GM18508 (cell line): ENCODE measurements around the gene FAM200C.

ENCODE experiments used
- ATAC-seq: cut with Tn5 transposase; IDR thresholded peaks from one replicate; pipeline ENCODE4 v1.9.1; 2021; ENCODE audit warnings: moderate number of reproducible peaks; ENCODE audit not compliant: insufficient read depth, unreplicated experiment

The FAM200C gene

DNA sequence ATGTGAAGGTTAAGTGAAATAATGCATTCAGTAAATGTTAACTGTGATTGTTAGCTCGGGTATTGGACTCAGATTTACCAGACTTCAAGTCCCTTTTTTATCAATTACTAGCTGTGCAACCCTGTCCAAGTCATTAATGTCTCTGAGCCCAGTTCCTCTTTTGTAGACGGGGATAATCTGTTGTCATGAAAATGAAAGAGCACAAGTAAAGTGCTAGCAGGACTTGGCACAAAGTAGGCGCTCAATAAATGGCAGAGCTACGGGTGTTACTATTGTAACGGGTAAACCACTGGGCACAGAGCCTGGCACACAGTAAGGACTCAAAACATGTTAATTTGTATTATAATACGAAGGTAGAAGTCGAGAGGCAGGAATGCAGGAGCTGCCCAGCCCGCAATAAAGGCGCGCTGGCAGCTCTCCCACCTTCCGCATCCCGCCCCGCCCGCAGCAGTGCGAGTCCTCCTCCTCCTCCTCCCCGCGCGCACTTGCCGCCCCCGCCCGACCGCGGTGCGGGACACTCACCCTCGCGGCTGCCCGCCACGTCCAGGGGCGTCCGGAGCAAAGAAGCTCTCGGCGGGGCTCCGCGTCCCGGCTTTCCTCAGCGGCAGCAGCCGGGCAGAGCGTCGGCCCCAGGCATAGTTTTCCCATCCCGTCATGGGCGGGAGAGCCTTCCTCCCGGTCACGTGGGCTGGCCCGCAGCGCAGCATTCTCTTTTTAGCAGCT is 29.7 kb downstream of the FAM200C start, which contains the start of gene C1QTNF2:
C1QTNF2 (minus strand) TSS at position 637 of the 723 bp plus-strand sequence. CDS start 15,615 bp downstream, outside the sequence.
- ATAC-seq = no peak

DNA sequence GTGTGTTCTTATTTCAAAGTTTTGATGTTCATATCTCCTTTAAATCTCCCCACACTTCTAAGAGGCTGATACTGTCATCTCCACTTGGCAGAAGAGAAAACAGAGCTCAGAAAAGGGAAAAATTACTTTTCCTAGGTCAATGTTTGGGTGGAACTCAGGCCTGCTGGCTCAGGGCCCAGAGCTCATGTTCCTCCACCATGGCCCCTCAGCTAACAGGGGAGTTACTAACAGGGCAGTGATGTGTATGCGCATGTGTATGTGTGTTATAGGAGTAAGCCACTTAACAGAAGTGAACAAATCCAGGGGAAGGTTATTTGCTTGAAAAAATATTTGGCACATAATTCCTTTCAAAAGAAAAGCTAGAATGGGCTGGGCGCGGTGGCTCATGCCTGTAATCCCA is 32.0 kb downstream of the FAM200C start:
- ATAC-seq = no peak

DNA sequence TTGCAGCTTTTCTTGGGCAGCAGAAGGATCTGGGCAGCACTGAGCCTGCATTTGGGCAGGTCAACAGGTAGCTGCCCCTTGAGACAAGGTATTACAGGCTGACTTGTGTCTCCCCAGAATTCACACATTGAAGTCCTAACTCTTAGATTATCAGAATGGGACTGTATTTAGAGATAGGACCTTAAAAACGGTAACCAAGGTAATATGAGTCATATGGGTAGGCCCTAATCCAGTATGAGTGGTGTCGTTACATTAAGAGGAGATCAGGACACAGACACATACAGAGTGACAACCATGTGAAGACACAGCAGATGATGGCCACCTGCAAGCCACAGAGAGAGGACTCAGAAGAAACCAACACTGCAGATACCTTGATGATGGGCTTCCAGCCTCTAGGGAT is 32.6 kb downstream of the FAM200C start:
- ATAC-seq = no peak

DNA sequence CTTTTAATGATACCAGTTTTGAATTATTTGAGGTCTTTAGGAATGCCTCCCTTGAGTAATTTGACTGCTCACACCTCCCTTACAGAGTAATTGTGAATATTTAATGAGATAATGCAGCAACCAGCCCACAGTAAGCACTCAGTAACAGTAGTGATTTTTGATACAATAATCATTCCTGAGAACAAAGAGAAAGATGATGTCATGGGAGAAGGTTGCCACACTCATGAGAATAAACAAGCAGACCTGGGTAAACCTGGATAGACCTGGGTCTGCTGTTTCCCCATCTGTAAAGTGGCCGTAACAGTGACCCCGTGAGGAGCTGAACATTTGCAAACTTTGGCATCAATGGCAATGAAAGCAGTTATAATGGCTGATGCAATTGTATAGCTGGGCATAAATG is 33.6 kb downstream of the FAM200C start:
- ATAC-seq = no peak

DNA sequence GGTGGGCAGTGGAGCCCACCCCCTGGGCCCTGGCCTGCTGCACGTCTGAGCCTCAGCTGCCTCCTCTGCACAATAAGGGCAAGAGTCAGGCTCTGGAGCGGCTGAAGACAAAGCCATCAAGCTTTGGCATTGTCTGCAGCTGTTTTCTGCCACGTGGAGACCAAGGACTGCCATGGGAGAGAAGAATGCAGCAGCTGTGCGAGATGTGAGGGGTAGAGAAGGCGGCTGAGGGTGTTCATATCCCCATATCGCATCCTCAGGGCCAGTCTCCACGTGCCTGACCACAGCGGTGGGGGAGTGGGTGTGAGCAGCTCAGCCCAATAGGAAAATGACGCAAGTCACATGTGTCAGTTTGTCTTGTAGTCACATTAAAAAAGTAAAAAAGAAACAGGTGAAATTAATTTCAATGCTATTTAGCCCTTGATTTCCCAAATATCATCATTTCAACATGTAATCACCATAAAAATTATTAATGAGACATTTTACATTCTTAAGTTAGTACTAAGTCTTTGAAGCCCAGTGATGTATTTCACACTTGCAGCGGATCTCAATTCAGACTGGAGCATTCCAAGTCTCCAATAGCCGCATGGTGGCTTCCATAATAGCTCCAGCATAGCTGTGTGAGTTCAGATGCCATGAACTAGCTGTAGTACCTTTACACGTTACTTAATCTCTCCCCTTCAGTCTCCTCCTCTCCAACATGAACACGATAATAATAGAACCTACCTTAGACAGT is 36.0 kb downstream of the FAM200C start:
- no peak for ATAC-seq

DNA sequence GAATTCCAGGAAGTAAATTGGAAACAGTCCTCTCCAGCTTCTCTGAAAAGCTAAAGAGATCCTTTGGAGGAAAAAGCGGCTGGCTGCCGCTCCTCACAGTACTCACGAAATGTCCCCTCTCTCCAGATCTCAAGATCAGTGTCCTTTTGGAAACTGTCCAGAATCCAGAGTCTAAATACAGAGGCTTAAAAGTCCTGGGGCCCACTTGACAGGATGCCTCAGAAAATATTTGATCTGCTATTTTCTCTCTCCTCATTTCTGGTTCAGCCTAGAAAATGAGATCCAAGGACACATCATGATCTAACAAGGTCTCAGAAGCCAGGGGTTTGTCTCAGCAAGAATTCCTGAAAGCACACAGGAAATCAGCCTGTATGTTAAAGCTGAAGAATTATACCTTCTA is 36.6 kb downstream of the FAM200C start:
- no peak for ATAC-seq

DNA sequence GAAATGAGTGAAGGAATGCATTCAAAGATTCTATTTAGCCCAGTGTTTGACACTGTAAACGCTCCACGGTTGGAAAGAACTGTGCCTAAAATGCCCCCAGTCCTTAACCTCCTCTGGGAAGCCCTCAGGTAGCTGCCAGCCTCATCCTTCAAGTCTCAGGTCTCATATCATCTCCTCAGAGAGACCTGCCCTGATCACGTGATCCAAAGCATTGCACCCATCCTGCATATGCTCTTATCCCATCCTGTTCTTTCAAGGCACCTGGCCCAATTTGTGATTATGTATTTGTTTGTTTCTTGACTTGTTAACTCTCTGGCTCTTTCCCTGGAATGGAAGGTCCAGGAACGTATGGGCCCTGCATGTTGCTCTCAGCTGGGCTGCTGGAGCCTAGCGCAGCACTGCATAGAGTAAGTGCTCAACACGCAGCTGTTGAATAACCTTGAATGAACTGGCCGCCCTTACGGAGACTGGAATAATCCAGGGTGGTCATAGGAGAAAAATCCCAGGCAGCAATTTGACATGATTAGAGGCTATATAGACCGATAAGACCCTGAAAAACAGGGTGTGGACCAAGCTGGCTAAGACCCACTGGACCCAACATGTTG is 38.1 kb downstream of the FAM200C start:
- no peak for ATAC-seq

DNA sequence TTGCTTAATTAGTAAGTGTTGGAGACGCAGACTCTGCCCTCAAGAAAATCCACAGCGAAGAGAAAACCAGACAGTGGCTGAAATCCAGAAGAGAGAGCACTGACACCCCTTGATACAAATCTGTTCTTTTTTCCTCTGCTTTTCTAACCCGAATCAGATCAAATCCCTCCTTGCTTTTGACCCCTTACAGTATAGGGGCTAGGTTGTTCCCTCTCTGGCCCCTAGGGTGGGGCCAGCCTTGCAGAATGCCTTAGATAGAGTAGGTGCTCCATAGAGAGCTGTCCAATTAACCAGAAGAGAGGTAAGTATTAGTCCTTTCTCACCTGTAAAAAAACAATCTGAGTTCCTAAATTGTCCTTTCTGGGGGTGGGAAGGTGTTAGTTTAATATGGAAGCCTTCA is 39.5 kb downstream of the FAM200C start:
- ATAC-seq = no peak

DNA sequence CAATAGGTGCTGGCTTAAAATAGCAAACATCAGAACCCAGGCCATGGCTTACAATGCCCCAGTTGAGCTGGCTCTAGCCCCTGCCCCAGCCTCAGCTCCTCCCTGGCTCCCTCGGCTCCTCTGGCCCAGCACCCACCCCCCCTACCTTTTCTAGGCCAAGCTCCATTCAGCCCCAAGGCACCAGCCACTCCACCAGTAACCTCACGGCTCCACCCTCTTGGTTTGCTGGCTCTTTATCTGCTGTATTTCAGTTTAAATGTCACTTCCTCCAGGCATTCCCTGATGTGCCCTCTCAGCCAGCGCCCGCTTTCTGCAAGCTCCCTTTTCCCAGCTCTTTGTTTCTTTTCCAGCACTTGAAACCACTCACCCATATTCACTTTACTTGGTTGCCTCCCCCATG is 40.0 kb downstream of the FAM200C start:
- no peak for ATAC-seq

DNA sequence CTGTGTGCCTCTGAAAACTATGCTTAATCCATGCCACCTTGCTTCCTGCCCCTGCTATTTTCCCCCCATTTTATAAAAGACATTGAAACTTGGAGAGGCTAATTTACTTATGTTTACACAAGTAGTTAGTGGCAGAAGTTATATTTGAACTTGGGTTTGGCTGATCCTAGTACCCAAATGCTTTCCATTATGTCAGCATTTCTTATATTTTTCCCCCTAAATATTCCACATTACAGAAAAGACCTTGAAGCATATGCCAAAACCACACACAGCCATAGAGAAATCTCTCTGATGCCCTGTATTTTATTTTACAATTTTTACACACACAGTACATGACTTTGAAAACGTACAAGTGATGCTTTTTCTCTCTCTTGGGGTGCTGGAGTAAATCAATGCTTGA is 40.6 kb downstream of the FAM200C start:
- ATAC-seq = no peak

DNA sequence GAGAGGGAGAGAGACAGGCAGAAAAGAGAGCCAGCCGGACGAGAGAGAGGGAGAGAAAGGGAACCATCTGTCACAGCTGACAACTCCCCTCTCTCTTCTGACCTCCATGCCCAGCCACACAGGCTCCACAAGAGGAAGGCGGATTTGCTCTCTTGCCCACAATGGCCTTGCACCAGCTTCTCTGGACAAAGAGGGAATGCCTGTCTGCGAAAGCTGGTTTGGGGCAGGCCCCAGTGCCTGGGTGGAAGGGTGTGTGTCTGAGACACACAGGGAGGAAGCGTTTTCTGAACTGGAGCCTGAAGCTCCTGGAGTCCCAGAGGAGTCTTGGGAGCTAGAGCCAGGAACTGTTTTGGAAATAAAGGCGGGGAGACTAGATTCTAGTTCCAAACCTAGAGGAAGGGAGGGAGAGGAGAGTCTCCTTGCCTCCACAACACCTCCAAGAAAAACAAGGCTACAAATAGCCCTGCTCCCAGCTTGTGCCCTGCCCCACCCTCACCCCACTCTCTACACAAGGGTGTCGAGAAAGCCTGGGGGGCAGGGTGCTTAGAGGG is 41.9 kb downstream of the FAM200C start:
- ATAC-seq = no peak

DNA sequence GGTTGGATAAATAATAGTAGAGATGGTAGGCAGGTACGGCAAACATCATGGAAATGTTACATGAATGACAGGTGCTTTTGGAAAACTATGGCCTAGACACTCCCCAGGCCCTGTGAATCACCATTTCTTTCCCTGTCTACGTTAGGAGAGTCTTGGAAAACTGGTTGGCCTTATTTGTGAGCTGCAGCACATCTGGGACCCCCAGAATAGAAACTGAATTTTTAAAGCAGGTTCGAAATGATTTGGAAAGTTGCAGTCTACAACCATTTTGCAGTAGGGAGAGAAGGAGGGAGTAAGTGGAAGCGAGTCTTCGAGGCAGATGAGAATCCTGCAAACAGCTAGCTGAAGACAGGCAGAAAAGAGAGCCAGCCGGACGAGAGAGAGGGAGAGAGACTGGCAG is 42.5 kb downstream of the FAM200C start:
- ATAC-seq = no peak

DNA sequence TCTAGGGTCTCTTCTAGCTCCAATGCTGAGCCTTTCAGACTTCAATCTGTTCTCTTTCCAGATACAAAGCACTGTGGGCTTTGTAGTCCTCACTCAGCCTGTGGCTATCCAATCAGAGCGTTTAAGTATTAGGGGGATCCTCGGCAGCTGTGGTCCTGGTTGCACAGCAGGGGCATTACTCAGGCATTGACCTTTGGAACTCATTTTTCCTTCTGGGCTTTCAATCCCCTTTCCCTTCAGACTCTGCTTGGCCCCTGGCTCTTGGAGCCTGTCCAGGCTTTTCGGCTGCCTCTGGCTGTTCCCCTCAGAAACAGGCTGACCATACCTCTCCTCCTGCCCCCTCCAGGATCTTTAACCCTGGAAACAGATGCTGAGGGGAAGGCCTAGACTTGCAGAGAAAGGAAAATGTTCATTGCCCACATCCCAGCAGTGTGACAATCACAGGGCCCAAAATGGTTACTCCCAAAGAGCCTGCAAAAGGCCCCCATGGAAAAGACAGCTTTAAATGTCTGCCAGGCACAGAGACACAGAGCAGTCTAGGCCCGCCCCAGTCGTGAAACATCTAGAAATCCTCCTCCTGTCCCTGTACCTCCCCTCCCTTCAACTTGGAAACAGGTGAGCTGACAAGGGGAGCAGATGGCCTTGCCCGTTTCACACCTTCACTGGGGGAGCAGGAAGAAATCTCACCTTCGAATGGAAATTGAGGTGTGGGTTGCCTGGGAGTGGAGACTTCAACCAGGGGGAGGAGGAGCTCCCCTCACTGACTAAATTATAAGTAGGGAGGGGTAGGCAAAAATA is 43.1 kb downstream of the FAM200C start:
- ATAC-seq = no peak

DNA sequence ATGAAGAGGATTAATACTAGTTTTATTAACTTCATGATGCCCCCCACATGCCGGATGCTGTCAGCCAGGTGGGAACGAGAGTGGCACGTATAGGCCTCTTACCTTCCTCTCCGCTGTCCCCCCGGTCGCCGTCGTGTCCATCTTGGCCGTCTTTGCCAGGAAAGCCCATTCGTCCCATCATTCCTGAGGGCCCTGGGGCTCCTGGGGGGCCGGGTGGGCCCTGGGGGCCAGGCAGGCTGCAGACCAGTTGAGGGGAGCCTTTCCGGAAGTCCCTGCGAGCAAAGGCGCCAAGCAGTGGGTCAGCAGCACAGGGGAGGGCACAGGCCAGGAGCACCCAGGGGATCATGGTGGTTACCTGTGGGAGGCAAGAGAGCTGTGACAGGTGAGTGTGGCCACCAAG is 45.2 kb downstream of the FAM200C start:
- ATAC-seq = no peak

DNA sequence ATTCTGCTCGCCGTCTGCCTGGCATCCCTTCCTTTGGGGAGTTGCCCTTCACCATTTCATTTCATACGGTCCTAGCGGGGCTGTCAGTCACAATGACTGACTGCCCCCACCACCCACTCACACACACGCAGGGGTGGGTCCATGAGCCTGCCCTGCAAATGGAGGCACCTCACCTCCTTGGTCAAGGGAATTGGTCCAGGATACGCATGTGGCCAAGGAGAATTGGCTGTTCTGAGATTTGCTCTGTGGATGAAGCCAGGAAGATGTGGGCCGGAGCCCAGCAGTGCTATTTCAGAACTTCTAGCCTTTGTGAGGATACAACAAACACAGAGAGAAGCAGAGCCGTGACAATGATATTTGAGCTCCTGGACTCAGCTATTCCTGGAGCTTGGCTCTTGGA is 46.5 kb downstream of the FAM200C start:
- ATAC-seq = no peak

DNA sequence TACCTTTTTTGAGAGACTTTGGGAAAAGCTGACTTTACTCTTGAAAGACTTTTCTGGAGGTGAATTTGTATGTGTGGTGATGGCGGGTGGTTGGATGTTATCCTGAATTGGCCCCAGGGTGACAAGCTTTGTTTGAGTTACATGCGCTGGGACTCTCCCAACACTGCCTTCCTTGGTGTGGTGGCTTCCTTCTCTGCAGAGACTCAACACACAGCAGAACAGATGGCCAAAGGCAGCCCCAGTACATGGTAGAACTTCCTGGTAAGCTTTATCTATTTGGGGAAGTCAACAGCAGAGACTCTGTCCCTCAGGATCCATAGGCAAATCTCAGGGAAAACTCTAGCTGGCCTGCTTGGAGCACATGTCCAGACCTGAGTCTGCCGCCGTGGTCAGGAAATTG is 47.5 kb downstream of the FAM200C start:
- no peak for ATAC-seq

DNA sequence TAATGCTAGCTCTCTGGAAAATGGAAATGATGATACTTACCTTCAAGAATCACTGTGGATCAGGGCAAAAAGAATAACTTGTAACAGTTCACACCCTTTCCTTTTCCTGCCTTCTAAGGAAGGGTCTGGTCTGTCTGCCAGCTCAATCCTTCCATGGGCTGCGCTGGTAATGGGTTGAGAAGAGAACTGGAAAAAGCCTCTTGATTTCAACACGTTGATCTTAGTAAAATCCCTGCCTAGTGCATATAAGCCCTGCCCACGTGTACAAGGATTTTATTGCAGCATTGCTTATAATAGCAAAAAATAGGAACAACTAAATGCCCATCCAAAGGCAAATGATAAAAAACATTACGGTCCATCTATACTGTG is 49.9 kb downstream of the FAM200C start:
- no peak for ATAC-seq

DNA sequence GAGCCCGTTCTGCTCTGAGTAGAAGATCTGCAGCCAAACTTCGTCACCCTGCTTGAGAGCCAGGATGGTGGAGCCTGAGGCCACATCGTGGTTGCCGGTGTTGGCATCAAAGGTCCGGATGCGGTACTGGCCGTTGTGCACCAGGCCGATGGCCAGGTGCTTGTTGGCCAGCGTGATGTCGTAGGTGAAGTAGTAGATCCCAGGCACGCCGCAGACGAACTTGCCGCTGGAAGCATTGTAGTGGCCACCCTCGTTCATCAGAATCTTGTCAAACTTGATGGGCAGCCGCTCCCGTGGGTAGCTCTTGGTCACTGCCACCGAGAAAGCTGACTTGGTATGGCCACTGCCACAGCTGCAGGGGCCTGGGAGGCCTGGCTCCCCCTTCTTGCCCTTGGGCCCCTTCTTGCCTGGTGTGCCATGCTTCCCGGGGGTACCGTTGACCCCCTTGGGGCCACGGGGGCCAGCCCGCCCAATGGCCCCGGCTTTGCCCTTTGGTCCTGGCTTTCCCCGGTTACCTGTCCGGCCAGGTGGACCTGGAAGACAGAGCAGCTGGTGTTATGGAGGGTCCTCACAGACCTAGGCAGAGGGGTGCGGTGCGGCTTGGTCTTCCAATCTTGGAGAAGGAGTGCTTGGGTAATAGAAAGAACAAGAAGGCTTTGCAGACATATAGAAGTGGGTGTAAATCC is 50.5 kb downstream of the FAM200C start:
- ATAC-seq = no peak

DNA sequence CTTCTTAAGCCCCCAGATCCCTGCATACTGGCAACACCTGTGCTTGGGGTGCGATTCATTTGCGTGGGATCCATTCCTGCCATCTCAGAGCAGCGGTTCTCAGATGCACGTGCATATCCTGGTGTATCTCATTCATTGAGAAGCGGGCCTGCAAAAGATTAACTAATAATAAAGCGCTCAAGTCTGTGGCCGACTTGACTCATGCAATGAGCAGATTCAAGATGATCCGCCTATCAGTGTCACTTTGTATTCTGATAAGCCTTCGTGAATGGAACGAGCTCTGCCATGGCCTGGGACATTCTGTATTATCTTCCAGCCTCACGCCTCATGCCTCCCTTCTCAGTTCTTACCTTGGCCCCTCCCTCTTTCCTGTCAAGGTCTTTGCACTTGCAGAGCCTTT is 51.8 kb downstream of the FAM200C start:
- ATAC-seq = no peak

DNA sequence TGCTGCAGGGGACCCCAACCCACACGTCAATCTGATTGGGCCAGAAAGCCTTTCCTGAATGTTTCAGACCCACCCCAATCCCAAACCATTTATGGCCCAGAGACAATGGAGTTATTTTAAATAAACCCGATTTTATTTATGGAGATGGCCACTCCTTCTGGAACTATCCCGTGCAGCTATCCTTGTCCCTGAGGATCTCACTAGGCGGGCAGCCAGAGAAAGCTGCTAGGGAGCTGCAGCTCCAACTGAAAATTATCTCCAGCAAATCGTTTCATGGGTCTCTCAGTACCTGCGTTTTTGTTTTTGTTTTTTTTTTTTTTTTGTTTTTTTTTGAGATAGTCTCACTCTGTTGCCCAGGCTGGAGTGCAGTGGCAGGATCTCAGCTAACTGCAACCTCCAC is 52.4 kb downstream of the FAM200C start:
- ATAC-seq = no peak
